CD4-positive, alpha-beta T cell treated with Interleukin-4 for 4 hours (primary cell): ENCODE results near the gene CTIF.

Experiments
- DNase-seq: peaks from one replicate; pipeline ENCODE4 v3.0.0-alpha.2; 2020

Gene CTIF

GRCh38 chr18:48896326-48896874, 357.6 kb downstream of the CTIF start:
- no peak for DNase-seq

- DNase-seq, result peak; percentile 47
These were observed 358.2 kb downstream of the CTIF start for GRCh38 chr18:48896875-48897511.

- no peak for DNase-seq
These were observed 358.7 kb downstream of the CTIF start for GRCh38 chr18:48897531-48897930.

- no peak for DNase-seq
These were observed 359.7 kb downstream of the CTIF start for GRCh38 chr18:48898521-48898920.

GRCh38 chr18:48899558-48900174, 360.8 kb downstream of the CTIF start:
- no peak for DNase-seq

GRCh38 chr18:48900469-48900868, 361.6 kb downstream of the CTIF start:
- DNase-seq, result no peak

- DNase-seq, result no peak
These were observed 362.6 kb downstream of the CTIF start for GRCh38 chr18:48901145-48902022.

GRCh38 chr18:48902023-48902855, 363.4 kb downstream of the CTIF start:
- no peak for DNase-seq

GRCh38 chr18:48902856-48903601, 364.2 kb downstream of the CTIF start:
- no peak for DNase-seq

- no peak for DNase-seq
These were observed 365.3 kb downstream of the CTIF start for GRCh38 chr18:48904091-48904490.

- no peak for DNase-seq
These were observed 366.1 kb downstream of the CTIF start for GRCh38 chr18:48904847-48905394.

GRCh38 chr18:48905513-48905912, 366.7 kb downstream of the CTIF start:
- no peak for DNase-seq

- DNase-seq, result no peak
These were observed 370.1 kb downstream of the CTIF start for GRCh38 chr18:48908916-48909315.

- DNase-seq, result no peak
These were observed 370.9 kb downstream of the CTIF start for GRCh38 chr18:48909721-48910120.

- no peak for DNase-seq
These were observed 372.2 kb downstream of the CTIF start for GRCh38 chr18:48910972-48911545.
